Activated CD4-positive, alpha-beta T cell treated with anti-CD3 and anti-CD28 coated beads for 48 hours (primary cell): ENCODE data around the gene INF2.
A peak's percentile ranks its signal among the peaks of the same experiment; 100 is the strongest.

Experiments
- DNase-seq: peaks from one replicate; pipeline ENCODE4 v3.0.0-alpha.2; 2020

The INF2 gene

GRCh38 chr14:104677512-104678332 is 11.7 kb upstream of the INF2 start:
- peak; percentile 84 for DNase-seq

- DNase-seq = no peak
Observed at GRCh38 chr14:104678346-104678745, 11.1 kb upstream of the INF2 start.

- DNase-seq = no peak
Observed at GRCh38 chr14:104678901-104679705, 10.3 kb upstream of the INF2 start.

- no peak for DNase-seq
Observed at GRCh38 chr14:104680056-104680805, 9.2 kb upstream of the INF2 start.

GRCh38 chr14:104680806-104681688 is 8.4 kb upstream of the INF2 start:
- no peak for DNase-seq

- no peak for DNase-seq
Observed at GRCh38 chr14:104681689-104682074, 7.7 kb upstream of the INF2 start.

- DNase-seq = no peak
Observed at GRCh38 chr14:104682107-104682593, 7.3 kb upstream of the INF2 start.

- DNase-seq = no peak
Observed at GRCh38 chr14:104683653-104684448, 5.6 kb upstream of the INF2 start.

- no peak for DNase-seq
Observed at GRCh38 chr14:104684449-104684821, 5.0 kb upstream of the INF2 start.

- DNase-seq = peak; percentile 30
Observed at GRCh38 chr14:104685216-104685997, 4.0 kb upstream of the INF2 start.

- DNase-seq = no peak
Observed at GRCh38 chr14:104685998-104686610, 3.3 kb upstream of the INF2 start.

GRCh38 chr14:104686624-104687517 is 2.5 kb upstream of the INF2 start:
- DNase-seq = no peak

GRCh38 chr14:104687601-104688504 is 1.6 kb upstream of the INF2 start:
- no peak for DNase-seq

- no peak for DNase-seq
Observed at GRCh38 chr14:104688505-104689108, 811 bp upstream of the INF2 start.

GRCh38 chr14:104689881-104690711 is 678 bp downstream of the INF2 start:
- peak; percentile 40 for DNase-seq

GRCh38 chr14:104690861-104691455 is 1.5 kb downstream of the INF2 start:
- DNase-seq = peak; percentile 22
